Anterior cingulate cortex (tissue), 58 donors: ENCODE measurements around the gene TELO2.

Experiments used
- DNase-seq, 58 donors: peaks; one replicate each; lab custom pipeline; 2025; lab: John Stamatoyannopoulos, UW

The TELO2 gene

GRCh38 chr16:1492923-1493745 is at the start of gene TELO2:
TSS of gene TELO2 (plus strand) at chr16:1493360. CDS start at chr16:1494282, 922 bp downstream.
- peak in 57 of 58 donors; percentile 25 to 86 (median 74) for DNase-seq

DNA sequence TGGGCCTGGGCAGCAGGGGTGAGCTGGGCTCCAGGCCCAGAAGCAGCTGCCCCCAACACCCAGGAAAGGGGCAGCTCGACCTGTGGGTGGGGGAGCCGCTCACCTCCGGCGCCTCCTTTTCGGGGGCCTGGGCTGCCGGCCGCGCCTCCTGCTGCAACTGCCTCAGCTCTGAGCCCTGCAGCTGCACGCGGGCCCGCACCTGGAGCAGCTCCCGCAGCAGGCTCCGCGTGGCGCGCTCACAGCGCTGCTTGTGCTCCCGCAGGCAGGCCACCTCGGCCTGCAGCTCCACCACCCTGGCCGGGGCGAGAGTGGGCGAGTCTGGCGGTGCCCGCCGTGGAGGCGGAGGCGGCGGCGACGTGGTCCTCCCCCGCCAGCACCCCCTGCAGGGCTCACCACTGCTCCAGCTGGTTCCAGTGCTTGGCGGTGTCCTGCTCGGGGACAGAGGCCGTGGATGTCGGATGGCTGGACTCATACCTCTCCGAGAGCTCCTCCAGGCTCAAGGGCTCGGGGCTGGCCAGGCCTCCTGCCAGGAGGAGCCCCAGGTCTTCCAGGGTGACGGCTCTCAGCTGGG is 49.7 kb upstream of the TELO2 start:
- no peak for DNase-seq

- DNase-seq: no peak
Observed at GRCh38 chr16:1443980-1444729, 49.0 kb upstream of the TELO2 start, which contains the start of gene CCDC154. TSS of gene CCDC154 (minus strand) at chr16:1444556. CDS start at chr16:1444322, 234 bp downstream.

- DNase-seq: no peak
Observed at GRCh38 chr16:1444730-1445517, 48.2 kb upstream of the TELO2 start.

DNA sequence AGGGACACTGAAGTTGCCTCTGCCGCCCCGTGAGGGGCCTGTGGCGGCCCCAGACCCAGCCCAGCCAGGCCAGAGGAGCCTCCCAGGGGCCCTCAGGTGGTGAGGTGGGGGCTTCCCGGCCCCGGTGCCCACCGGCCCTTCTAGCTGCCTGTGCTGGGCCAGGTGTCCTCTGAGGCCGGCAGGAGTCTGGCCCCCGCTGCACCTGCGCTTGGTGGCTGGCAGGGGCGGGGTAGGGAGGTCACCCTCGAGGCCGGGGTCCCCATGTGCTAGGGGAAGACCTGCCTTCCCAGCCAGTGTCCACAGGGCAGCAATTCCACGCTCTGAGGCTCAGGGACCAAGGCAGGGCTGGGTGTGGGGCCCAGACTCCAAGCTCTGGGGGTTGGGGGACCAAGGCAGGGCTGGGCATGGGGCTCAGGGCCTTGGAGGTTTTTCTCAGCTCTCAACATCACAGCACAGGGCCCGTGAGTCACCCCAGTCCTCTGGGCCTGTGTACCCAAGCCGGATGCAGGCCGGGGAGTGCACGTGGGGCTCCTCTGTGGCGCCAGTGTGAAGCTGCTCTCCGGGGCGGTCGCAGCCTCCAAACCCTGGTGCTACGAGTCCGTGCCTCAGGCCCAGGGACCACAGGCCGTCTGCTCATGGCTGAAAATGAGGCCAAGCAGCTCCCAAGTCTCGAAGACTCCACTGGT is 47.5 kb upstream of the TELO2 start:
- DNase-seq: no peak

GRCh38 chr16:1446296-1447080 is 46.7 kb upstream of the TELO2 start:
- DNase-seq: no peak

DNA sequence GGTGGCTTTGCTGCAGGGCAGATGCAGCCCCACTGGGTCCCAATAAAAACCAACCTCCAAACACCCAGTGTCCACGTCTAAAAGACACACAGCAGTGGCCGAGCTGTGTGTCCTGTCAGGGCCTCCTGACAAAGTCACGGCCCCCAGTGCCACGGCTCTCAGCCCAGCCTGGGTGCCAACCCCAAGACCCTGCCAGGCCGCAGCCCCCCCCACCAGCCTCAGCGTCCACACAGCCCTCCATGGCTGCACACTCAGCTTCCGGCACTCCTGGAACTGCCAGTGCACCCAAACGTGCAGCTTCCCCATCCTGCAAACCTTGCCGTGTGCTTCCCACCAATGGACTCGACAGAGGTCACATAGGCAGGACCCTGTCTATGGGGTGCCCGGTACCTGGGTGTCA is 45.2 kb upstream of the TELO2 start:
- no peak for DNase-seq

DNA sequence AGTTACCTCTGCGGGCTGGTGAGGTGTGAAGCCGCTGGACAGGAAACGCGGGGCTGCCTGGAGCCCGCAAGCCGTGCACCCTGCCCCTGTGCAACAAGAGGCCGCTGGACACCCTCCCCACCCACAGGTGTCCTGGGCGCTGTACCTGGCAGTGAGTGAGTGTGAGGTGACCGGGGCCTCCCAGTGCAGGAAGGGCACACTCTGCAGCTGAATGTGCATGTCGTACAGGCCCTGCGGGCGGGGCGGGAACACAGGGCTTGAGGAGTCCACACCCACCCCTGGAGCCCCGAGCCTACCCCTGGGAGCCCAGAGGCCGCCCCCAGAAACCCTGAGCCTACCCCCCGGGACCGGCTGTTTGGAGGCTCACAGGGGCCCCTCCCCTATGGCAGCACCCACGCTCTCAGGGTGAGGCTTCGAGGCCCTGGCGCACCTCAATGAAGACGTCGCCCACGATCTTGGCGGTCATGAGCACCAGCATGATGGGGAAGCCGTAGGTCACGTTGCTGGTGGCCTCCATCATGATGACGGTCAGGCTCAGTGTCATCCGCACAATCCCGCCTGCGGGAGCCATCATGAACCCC is 44.5 kb upstream of the TELO2 start:
- no peak for DNase-seq

DNA sequence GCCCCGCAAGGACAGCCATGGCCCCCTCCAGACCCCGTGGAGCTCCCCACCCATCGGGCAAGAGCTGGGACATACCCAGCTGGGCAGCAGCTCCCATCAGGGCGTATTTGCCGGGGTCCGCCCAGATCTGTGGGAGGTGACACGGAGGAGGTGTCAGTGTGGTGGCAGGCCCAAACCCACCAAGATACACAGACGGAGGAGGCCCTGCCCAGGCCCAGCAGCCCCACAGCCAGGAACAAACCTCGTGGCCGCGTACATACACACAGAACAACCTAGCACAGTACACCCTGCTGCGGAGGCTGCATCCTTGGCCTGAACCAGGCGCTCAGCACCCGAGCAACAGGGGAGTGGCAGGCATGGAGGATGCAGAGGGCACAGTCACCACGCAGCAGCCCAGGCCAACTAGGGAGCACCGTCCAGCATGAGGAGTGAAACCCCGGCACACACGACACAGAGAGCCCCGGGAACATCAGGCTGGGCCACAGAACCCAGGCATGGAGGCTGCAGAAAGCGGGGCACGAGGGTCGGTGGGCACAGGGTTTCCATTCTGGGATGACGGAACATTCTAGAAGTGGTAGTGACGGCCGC is 43.9 kb upstream of the TELO2 start:
- no peak for DNase-seq

DNA sequence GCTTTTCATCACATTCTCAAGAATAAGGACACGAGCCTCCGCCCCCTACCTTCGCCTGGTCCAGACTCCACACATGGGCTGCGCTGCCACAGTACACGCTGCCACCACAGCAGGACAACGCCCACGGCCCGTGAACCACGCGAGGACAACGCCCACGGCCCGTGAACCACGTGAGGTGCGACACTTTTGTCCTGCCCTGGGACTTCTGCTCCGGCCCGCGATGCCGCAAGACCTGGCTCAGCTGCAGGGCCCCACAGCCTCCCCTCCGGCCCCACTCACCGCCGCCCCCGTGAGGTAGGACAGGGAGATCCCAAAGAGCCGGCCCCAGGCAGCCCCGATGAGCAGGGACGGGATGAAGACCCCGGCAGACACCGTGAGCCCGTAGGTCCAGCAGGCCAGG is 42.9 kb upstream of the TELO2 start:
- DNase-seq: no peak

DNA sequence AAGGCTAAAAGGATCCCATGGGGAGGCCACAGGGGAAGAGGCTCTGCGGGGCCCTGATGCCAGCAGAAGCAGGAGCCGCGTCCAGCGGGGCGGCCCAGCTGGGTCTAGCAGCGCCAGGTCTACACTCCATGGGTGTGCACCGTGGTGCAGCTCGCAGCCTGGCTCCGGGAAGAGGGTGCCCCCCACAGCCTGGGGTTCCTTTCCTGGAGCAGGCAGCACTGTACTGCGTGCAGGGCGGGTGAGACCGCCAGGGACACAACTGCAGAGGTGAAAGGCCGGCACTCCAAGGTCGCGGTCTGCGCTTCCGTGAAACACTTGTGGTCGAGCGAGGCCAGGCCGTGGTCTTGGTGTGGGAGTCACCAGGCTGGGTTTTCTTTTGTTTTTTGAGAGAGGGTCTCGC is 42.3 kb upstream of the TELO2 start:
- DNase-seq: no peak

DNA sequence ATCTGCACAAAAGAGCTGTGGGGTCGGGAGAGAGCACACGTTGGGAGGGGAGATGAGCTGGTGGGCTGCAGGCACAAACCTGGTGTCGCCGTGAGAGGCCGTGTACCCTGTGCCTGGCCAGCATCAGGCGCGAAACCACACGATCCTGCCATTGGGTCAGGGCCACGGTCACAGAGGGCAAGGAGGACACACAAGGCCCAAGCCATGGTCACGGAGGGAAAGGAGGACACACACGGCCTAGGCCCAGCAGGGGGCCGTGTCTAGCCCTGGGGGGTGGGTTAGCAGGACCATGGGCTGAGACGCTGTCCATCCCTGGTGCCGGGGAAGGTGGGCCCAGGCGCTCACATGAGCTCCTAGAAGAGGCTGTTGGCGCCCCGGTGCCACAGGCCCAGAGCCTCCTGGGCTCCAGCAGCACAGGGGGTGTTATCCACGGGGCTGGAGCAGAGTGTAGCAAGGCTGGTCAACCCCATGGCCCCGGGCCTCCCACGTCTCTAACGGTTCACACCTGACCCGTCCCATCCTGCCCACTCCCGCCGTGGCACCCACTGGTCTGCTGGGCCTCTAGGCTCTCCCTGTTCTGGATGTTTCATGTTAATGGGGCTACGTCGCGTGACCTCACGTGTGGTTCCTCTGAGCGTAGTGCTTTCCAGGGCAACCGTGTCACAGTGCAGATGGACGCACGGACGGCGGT is 41.3 kb upstream of the TELO2 start:
- no peak for DNase-seq

- no peak for DNase-seq
Observed at GRCh38 chr16:1452530-1452929, 40.6 kb upstream of the TELO2 start.

GRCh38 chr16:1453316-1453715 is 39.8 kb upstream of the TELO2 start:
- DNase-seq: no peak

GRCh38 chr16:1454561-1454960 is 38.6 kb upstream of the TELO2 start:
- DNase-seq: no peak

DNA sequence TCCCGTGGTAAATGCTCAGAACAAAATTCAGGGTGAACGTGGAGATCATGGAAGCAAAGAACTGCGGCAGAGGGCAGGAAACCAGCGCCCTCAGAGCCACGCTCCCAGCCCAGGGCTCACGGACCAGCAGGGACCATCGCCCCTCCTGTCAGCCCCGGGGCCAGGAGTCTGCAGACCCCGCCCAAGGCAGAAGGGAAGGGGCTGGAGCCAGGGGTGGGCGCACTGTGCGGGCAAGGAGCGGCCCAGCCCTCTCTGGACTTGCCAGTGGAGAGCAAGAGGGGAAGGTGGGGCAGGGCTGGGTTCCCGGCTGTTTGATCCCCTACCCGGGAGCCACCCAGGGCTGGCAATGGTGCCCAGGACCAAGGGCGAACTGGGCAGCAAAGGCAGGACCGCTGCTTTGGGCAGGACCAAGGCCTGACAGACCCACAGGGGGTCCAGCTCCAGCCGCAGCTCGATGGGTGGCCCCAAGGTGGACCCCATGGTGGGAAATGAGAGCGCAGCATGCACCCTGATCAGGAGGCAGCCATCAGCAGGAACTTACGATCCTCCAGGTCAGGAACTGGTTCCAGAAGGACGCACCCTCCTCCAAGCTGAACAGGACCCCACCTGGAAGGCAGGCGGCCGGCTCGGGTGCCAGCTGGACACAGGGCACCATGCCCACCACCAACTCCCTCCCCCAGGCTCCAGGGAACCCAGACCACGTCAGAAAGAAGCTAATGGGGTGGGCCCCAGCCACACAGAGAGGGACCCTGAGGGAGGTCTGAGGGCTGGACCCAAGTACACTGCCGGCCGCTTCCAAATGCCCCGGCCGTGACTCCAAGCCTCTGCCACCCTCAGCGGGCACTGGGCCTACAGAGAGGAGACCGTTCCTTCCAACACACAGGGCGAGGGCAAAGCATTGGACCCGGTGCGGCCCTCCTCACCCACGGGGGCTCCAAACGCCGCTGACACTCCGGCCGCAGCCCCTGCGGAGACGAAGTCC is 37.7 kb upstream of the TELO2 start:
- no peak for DNase-seq

GRCh38 chr16:1456951-1457350 is 36.2 kb upstream of the TELO2 start:
- DNase-seq: no peak
